Right lobe of liver (tissue), 6 donors: ENCODE data around the gene MUSTN1. TPM values are rescaled to one million over a fixed set of nuclear protein-coding genes. Genes with fewer than 3 reads are reported as not detected.

Source experiments
- ATAC-seq, 4 donors: fragments of 200-7000 bp; cut with Tn5 transposase; one replicate each; pipeline ENCODE4 v1.9.1; 2020; ENCODE audit warnings: mild to moderate bottlenecking in 4 of 4, moderate library complexity in 4 of 4
- DNase-seq, 3 donors: peaks; one replicate each; pipeline ENCODE4 v3.0.0-alpha.2; 2020
- H3K27ac ChIP-seq, 3 donors: fragments of 200-600 bp; one replicate each; pipeline ENCODE4 v1.8.0; 2022
- H3K27me3 ChIP-seq, 2 donors: fragments of 200-600 bp; one replicate each; pipeline ENCODE4 v1.8.0; 2022
- H3K36me3 ChIP-seq, 4 donors: fragments of 200-600 bp; sonication (generic) in 1 of 4; one replicate each; pipeline versions ENCODE4 v1.5.1 to v1.8.0; 2017 to 2022; ENCODE audit warnings: control low read depth in 1 of 4
- H3K4me1 ChIP-seq, 4 donors: fragments of 200-600 bp; sonication (generic) in 1 of 4; one replicate each; pipeline versions ENCODE4 v1.5.1 to v1.8.0; 2017 to 2022; ENCODE audit warnings: control low read depth in 1 of 4
- H3K4me3 ChIP-seq, 3 donors: fragments of 200-600 bp; one replicate each; pipeline ENCODE4 v1.8.0; 2022
- H3K9me3 ChIP-seq, 4 donors: fragments of 200-600 bp; sonication (generic) in 1 of 4; one replicate each; pipeline versions ENCODE4 v1.5.1 to v1.8.0; 2017 to 2022; ENCODE audit warnings: control low read depth in 1 of 4
- POLR2A ChIP-seq: fragments of 450-650 bp; IDR thresholded peaks from one replicate; pipeline ENCODE4 v1.6.1; 2017; ENCODE audit warnings: antibody characterized with exemption, mild to moderate bottlenecking
- WGBS: methylation state at CpG from one replicate; pipeline ENCODE4 v1.1.6; 2018; ENCODE audit warnings: low coverage, low lambda C conversion rate; ENCODE audit not compliant: insufficient coverage; ENCODE audit errors: missing lambda C conversion rate; 5-methylcytosine and 5-hydroxymethylcytosine counted together
- intact Hi-C, 2 donors: fragments of 100-400 bp; cut with DNase I; formaldehyde crosslinking; loops; one replicate each; pipeline versions ENCODE4 v1.11.2 to v1.14.1; 2022
- total RNA-seq, 6 experiments: library from RNA; depleted of rRNA in 2 of 6; stranded (reverse); fragments of >200 nt in 2 of 6; fragmentation: NEBNext Ultra II Directional in 3 of 6; extraction: Animal tissue kit (Norgen Biotek cat#: 25700) in 3 of 6; gene quantifications; one replicate each; pipeline versions ENCODE4 v1.1.0 to v1.2.4, GENCODE V29; 2016 to 2023
- TF ChIP-seq, protein P1 (sequence below), 4 donors: fragments of 200-600 bp in 3 of 4; fragments of 450-650 bp in 1 of 4; IDR thresholded peaks; one replicate each; pipeline versions ENCODE4 v1.5.1 to v1.8.0; 2016 to 2022; ENCODE audit warnings: antibody characterized with exemption in 4 of 4, mild to moderate bottlenecking in 2 of 4
- donor health status: DM: no; HTN: yes; CAD: no.
- donor health status: DM: no; HTN: no; CAD: no.
- donor health status: DM: no; HTN: no; CAD: no.
- donor health status: DM: no; HTN: yes; CAD: no.
- donor health status: DM: no; HTN: yes; CAD: no.

The MUSTN1 gene
- total RNA-seq, 6 experiments from 2014 or later, result 0.59 to 9.9 (median 5.7) TPM; not detected in 2

- WGBS, result 81% methylated on average over 15 of the region's 20 CpGs
- Histone ChIP-seq H3K4me1 (peaks cover 0 to 73% (median 27%) of the 10 kb centered on the region in 4 donors), H3K27ac (peak overlapping the region; percentile 67 to 96 (median 80)), H3K27me3 (no peaks in the 10 kb centered on the region), H3K9me3 (no peaks in the 10 kb centered on the region), H3K4me3 (no peak overlapping the region), H3K36me3 (peaks cover 0 to 3% (median 0%) of the 10 kb centered on the region in 4 donors)
- intact Hi-C loops, result no loop called here
- DNase-seq (peak in 2 of 3 donors; percentile 50 to 52), ATAC-seq (no peak)
- TF ChIP-seq POLR2A, result no peak
- TF ChIP-seq, protein P1, sequence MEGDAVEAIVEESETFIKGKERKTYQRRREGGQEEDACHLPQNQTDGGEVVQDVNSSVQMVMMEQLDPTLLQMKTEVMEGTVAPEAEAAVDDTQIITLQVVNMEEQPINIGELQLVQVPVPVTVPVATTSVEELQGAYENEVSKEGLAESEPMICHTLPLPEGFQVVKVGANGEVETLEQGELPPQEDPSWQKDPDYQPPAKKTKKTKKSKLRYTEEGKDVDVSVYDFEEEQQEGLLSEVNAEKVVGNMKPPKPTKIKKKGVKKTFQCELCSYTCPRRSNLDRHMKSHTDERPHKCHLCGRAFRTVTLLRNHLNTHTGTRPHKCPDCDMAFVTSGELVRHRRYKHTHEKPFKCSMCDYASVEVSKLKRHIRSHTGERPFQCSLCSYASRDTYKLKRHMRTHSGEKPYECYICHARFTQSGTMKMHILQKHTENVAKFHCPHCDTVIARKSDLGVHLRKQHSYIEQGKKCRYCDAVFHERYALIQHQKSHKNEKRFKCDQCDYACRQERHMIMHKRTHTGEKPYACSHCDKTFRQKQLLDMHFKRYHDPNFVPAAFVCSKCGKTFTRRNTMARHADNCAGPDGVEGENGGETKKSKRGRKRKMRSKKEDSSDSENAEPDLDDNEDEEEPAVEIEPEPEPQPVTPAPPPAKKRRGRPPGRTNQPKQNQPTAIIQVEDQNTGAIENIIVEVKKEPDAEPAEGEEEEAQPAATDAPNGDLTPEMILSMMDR (IDR thresholded peaks at IDR 0.05), result no peak
Observed at GRCh38 chr3:52843108-52843865, 8.5 kb upstream of the MUSTN1 start.

- Histone ChIP-seq H3K4me3 (no peak overlapping the region), H3K36me3 (no peaks in the 10 kb centered on the region), H3K27ac (peak overlapping the region; percentile 6 to 96 (median 12)), H3K9me3 (no peaks in the 10 kb centered on the region), H3K4me1 (peaks cover under 1 to 75% (median 27%) of the 10 kb centered on the region in 4 donors), H3K27me3 (no peaks in the 10 kb centered on the region)
- TF ChIP-seq, protein P1 (IDR thresholded peaks at IDR 0.05), result no peak
- peak; percentile 60 for TF ChIP-seq POLR2A
- DNase-seq, result peak; percentile 74 to 90 (median 86)
- intact Hi-C loops, result no loop called here
- 0% methylated on average over 1 of the region's 7 CpGs for WGBS
- ATAC-seq, result peak; percentile 49 to 69 (median 62)
Observed at GRCh38 chr3:52842424-52842823, 7.6 kb upstream of the MUSTN1 start.

DNA sequence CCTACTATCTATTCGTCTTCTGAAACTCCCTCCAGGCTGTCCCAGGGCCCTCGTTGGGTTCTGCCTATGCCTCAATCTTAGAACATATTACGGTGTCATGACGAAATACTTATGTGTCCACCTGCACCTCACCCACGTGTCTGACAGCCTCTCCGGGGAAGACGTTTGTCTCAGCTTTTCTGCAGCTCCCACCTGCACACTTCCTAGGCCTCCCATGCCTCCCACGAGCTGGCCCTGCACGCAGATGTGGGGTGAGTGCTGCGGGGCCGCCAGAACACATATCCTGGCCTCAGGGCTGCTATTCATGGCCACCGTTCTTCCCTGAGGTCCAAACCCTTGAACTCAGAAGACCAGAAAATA, 7.1 kb upstream of the MUSTN1 start:
- 46% methylated on average over 5 of the region's 12 CpGs for WGBS
- no peaks in the 10 kb centered on the region for H3K27me3 ChIP-seq
- no peaks in the 10 kb centered on the region for H3K36me3 ChIP-seq
- H3K4me3 ChIP-seq, result no peak overlapping the region
- TF ChIP-seq POLR2A, result no peak
- ATAC-seq, result no peak
- H3K9me3 ChIP-seq, result no peaks in the 10 kb centered on the region
- peaks cover 2 to 78% (median 27%) of the 10 kb centered on the region in 4 donors for H3K4me1 ChIP-seq
- DNase-seq, result peak in 1 of 3 donors; percentile 42
- H3K27ac ChIP-seq, result peak overlapping the region in 2 of 3 donors; percentile 6 to 96
- intact Hi-C loops, result no loop called here

- Histone ChIP-seq H3K9me3 (no peaks in the 10 kb centered on the region), H3K27me3 (no peaks in the 10 kb centered on the region), H3K4me1 (peaks cover 2 to 74% (median 27%) of the 10 kb centered on the region in 4 donors), H3K27ac (peak overlapping the region in 1 of 3 donors; percentile 96), H3K36me3 (peaks cover 0 to 2% (median 0%) of the 10 kb centered on the region in 4 donors), H3K4me3 (no peak overlapping the region)
- 92% methylated on average over 5 of the region's 12 CpGs for WGBS
- no peak for TF ChIP-seq POLR2A
- TF ChIP-seq, protein P1 (IDR thresholded peaks at IDR 0.05), result no peak
- no peak for ATAC-seq
- DNase-seq, result peak in 1 of 3 donors; percentile 46
- intact Hi-C loops, result no loop called here
Observed at GRCh38 chr3:52841211-52841980, 6.6 kb upstream of the MUSTN1 start.
